ENCODE measurements around the gene MMP14.

- TF ChIP-seq POLR2A (IDR thresholded peaks at IDR 0.05) (no peak), CTCF (IDR thresholded peaks at IDR 0.05) (no peak)
Observed at GRCh38 chr14:22882064-22882463, 45.7 kb downstream of the MMP14 start.

Data from heart left ventricle (tissue), 13 donors.